ENCODE results near the gene PTGIS.

The PTGIS gene

GRCh38 chr20:49496553-49497397 lies 71.2 kb downstream of the PTGIS start:
- DNase-seq (ENCODE audit: low read depth), result no peak

GRCh38 chr20:49496043-49496442 lies 71.9 kb downstream of the PTGIS start:
- no peak for DNase-seq (ENCODE audit: low read depth)

- no peak for DNase-seq (ENCODE audit: low read depth)
These were observed 77.2 kb downstream of the PTGIS start for GRCh38 chr20:49490689-49491088.

- no peak for DNase-seq (ENCODE audit: low read depth)
These were observed 78.2 kb downstream of the PTGIS start for GRCh38 chr20:49489688-49490087.

- no peak for DNase-seq (ENCODE audit: low read depth)
These were observed 81.9 kb downstream of the PTGIS start for GRCh38 chr20:49486064-49486463.

- DNase-seq (ENCODE audit: low read depth), result no peak
These were observed 82.4 kb downstream of the PTGIS start for GRCh38 chr20:49485563-49485962.

GRCh38 chr20:49484180-49485140 lies 83.5 kb downstream of the PTGIS start:
- DNase-seq (ENCODE audit: low read depth), result peak; percentile 42

GRCh38 chr20:49483696-49484123 lies 84.2 kb downstream of the PTGIS start:
- no peak for DNase-seq (ENCODE audit: low read depth)

- no peak for DNase-seq (ENCODE audit: low read depth)
These were observed 84.8 kb downstream of the PTGIS start for GRCh38 chr20:49483018-49483695.

- peak; percentile 11 for DNase-seq (ENCODE audit: low read depth)
These were observed 85.3 kb downstream of the PTGIS start, which contains the start of gene KCNB1 for GRCh38 chr20:49482621-49483017. Gene KCNB1 (minus strand): TSS chr20:49482668. CDS start chr20:49482480, 188 bp downstream.

GRCh38 chr20:49482173-49482572 lies 85.8 kb downstream of the PTGIS start:
- DNase-seq (ENCODE audit: low read depth), result no peak

- DNase-seq (ENCODE audit: low read depth), result no peak
These were observed 86.8 kb downstream of the PTGIS start for GRCh38 chr20:49481116-49481515.

GRCh38 chr20:49480236-49480635 lies 87.7 kb downstream of the PTGIS start:
- no peak for DNase-seq (ENCODE audit: low read depth)

- no peak for DNase-seq (ENCODE audit: low read depth)
These were observed 88.2 kb downstream of the PTGIS start for GRCh38 chr20:49479785-49480184.

GRCh38 chr20:49478754-49479689 lies 88.9 kb downstream of the PTGIS start:
- no peak for DNase-seq (ENCODE audit: low read depth)

- DNase-seq (ENCODE audit: low read depth), result no peak
These were observed 89.7 kb downstream of the PTGIS start for GRCh38 chr20:49478266-49478665.

- DNase-seq (ENCODE audit: low read depth), result no peak
These were observed 90.7 kb downstream of the PTGIS start for GRCh38 chr20:49477200-49477599.

- no peak for DNase-seq (ENCODE audit: low read depth)
These were observed 92.0 kb downstream of the PTGIS start for GRCh38 chr20:49476016-49476355.

- DNase-seq (ENCODE audit: low read depth), result no peak
These were observed 92.5 kb downstream of the PTGIS start for GRCh38 chr20:49475292-49476015.

- no peak for DNase-seq (ENCODE audit: low read depth)
These were observed 96.5 kb downstream of the PTGIS start for GRCh38 chr20:49471397-49471796.

Measured in stimulated activated CD8-positive, alpha-beta memory T cell treated with anti-CD3 and anti-CD28 coated beads, Interleukin-4, amount 100 ng/mL, for 24 hours (primary cell).